Right kidney (tissue), 1 donor: ENCODE measurements around the gene PALS2.

Source experiments
- DNase-seq: peaks from one replicate; pipeline ENCODE4 v3.0.0-alpha.2; 2016

The PALS2 gene

GRCh38 chr7:24591152-24591551, 17.9 kb downstream of the PALS2 start:
- no peak for DNase-seq

DNA sequence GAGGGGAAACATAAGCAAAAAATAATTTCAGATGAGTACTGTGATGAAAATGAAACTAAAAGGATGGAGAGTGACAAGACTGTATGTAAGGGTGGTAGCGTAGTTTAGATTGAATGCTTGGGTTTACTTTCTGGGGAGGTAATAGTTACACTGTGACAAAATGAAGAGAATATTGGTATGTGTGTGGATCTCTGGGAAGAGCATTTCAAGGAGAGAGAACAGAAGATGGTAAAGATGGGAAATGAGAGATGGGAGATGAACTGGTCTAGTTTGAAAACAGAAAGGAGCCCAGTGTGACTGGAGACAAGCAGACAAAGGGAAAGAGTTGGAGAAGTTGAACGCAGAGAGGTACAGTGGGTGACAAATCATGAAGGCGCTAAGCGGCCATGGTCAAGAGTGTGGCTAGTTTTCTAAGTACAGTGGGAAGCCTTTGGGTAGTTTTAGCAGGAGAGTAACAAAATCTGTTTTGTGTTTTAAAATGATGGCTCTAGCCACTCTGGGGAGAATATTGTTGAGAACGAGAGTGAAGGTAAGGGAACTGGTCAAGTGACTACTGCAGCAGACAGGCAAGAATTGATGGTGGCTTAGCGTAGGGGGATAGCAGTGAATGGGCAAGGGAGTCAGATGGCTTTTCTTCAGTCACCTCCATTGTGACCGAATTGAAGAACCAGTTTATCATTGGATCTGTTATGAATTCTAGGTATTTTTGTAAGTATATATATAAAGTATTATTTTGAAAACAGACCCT, 22.6 kb downstream of the PALS2 start:
- no peak for DNase-seq

GRCh38 chr7:24597014-24597413, 23.8 kb downstream of the PALS2 start:
- DNase-seq = no peak

DNA sequence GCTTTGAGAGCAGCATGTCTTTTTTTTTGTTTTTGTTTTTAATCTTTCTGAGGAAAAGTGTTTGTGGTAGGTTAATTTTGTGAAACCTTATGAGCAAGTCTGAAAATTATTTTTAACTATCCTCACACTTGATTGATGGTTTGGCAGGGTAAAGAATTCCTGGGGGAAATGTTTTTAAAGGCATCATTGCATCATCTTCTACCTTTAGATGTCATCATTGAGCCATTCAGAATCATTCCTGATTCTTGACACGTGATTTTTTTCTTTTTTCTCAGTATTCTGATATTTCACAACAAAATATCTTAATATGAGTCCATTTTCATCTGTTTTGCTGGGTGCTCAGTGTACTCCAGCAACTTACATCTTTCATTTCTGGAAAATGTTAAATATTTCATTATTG, 28.3 kb downstream of the PALS2 start:
- DNase-seq = no peak

GRCh38 chr7:24602860-24603456, 29.7 kb downstream of the PALS2 start:
- DNase-seq = no peak

GRCh38 chr7:24604630-24605029, 31.4 kb downstream of the PALS2 start:
- DNase-seq = no peak

GRCh38 chr7:24608504-24608903, 35.3 kb downstream of the PALS2 start:
- DNase-seq = no peak

DNA sequence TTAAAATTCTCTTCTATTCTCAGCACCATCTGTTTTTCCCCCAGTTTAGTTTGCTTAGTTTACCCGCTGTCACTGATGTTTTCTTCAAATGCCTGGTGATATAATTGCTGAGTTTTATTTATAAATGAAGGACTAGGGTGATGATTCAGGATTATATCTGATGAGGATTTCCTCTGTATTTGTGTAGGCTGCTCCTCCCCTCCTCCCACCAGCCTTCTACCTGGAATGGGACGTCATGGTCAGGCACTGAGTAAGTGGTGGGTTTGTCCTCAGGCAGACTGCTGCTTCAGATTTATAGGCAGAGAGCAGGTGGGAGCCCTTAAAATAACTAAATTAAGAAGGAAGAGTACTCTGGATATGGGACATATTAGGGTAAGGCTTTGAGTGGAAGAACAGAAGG, 35.8 kb downstream of the PALS2 start:
- no peak for DNase-seq

DNA sequence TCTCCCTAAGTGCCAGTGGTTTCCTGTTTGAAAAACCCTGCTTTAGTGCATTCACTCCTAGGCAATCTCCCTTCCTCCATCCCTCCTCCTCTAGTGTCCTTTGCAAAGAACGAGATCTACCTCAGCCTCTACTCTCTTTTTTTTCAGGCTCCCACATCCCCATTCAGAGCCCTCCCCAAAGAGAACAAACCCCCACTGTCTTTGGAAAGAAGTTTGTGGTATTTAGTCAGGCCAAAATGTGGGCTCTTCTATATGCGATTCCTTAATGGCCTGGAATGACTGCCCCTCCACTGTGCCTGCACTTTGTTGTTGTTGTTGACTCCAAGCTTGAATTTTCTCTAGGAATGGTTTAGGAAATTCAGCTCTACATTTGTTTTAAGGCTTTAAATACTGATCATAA, 36.3 kb downstream of the PALS2 start:
- no peak for DNase-seq

DNA sequence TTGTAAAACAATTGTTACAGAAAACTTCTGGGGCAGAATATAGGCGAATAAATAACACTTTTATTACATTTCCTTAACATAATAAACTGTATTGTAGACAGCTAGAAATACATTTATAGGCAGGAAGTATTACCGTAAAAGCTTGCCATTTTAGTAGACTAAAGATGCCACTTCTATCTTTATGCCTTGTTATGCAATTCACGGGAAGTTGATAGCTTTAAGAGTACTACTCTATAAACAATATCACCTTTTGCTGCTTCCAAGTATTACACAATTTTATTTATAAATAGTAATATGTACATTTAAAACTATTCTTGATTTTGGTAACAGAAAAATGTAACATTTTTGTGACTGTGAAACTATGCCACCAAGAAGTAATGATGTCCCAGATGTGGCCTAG, 37.9 kb downstream of the PALS2 start:
- DNase-seq = no peak

DNA sequence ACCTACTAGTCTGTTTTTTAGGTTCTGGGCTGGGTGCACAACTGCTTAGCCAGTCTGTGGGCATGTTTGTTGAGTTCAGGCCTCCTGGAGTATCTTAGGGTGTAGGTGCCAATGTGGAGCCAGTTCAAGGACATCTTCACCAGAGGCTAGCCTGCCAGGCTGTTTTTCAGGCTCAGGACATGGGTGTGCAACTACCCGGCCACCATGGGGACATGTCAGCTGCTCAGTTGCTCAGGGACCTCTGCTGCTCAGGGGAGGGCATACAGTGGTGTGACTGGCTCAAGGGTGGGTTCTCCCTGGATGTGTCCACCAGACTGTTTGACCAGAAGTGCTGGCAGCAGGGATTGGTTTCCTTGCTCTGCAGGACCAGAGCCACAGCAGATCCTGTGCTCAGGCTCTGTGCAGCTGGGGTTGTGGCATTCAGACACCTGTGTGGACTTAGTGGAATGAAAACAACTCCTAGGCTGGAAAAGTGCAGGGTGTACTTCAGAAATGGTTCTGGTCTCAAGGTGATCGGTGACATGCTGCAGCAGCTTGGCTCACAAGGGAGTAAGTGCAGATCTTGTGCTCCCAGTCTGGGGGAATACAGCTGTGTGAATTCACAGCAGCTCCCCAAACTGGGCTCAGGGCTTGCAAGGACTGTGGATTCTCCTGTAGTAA, 44.8 kb downstream of the PALS2 start:
- DNase-seq = no peak

- DNase-seq = no peak
These were observed 46.7 kb downstream of the PALS2 start for GRCh38 chr7:24619978-24620377.

- no peak for DNase-seq
These were observed 49.5 kb downstream of the PALS2 start for GRCh38 chr7:24622646-24623182.
